Activated CD4-positive, alpha-beta T cell treated with anti-CD3 and anti-CD28 coated beads for 36 hours (primary cell): ENCODE results near the gene ZSCAN32. TPM values are rescaled to one million over a fixed set of nuclear protein-coding genes. Genes with fewer than 3 reads are reported as not detected.

Experiments used
- ATAC-seq: fragments of 200-7000 bp; cut with Tn5 transposase; one replicate; pipeline ENCODE4 v1.10.0; 2021; ENCODE audit warnings: mild to moderate bottlenecking, moderate library complexity
- CTCF ChIA-PET: fragments of 350-600 bp; sonication (Branson Sonifier 250); formaldehyde crosslinking; loops from one replicate; lab custom pipeline; 2021; ENCODE audit warnings: antibody characterized with exemption; lab: Charles Lee
- POLR2A ChIA-PET: fragments of 350-600 bp; sonication (Branson Sonifier 250); formaldehyde crosslinking; loops from one replicate; lab custom pipeline; 2021; ENCODE audit warnings: antibody characterized with exemption, inconsistent platforms; lab: Charles Lee
- DNase-seq: peaks from one replicate; pipeline ENCODE4 v3.0.0-alpha.2; 2020
- H3K27ac Mint-ChIP-seq: one replicate; pipeline ENCODE4 v1.8.0; 2021; ENCODE audit warnings: mixed read lengths
- H3K27me3 Mint-ChIP-seq: one replicate; pipeline ENCODE4 v1.8.0; 2021; ENCODE audit warnings: mixed read lengths
- H3K36me3 Mint-ChIP-seq: one replicate; pipeline ENCODE4 v1.8.0; 2021; ENCODE audit warnings: low read depth, mixed read lengths
- H3K4me1 Mint-ChIP-seq: one replicate; pipeline ENCODE4 v1.8.0; 2021; ENCODE audit warnings: mixed read lengths
- H3K4me3 Mint-ChIP-seq: one replicate; pipeline ENCODE4 v1.8.0; 2021; ENCODE audit warnings: mild to moderate bottlenecking, moderate library complexity, mixed read lengths
- H3K9me3 Mint-ChIP-seq: one replicate; pipeline ENCODE4 v1.8.0; 2021; ENCODE audit warnings: low read depth, mixed read lengths
- intact Hi-C, 2 experiments: fragments of 100-400 bp; cut with DNase I in 1 of 2; cut with micrococcal nuclease in 1 of 2; formaldehyde crosslinking; loops; one replicate each; pipeline versions ENCODE4 v1.14.2 to v1.15.1; 2022 to 2024; cut with DNase I, micrococcal nuclease
- total RNA-seq, 2 experiments: library from RNA; stranded (reverse); gene quantifications; one replicate each; pipeline ENCODE4 v1.2.3, GENCODE V29; 2021

The ZSCAN32 gene
- total RNA-seq, 2 experiments from 2014 or later: 15.7 to 17.4 TPM

DNA sequence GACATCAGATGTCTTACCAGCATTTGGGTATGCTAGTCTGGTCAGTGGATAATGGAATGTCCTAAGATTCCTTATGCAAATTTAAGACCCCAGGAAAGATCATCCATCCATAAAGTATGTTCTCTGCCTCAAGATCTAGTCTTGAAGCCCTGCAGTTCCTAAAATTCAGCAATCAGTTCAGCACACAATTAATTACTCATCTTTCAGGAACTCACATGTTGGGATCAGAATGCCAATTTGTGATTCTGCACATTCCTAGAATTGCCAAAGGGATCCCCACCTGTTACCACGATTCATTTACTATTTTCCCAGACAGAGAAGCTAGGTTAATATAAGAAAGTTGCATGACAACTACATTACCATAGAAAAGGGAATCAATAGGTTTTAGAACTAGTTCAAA lies 41.9 kb downstream of the ZSCAN32 start:
- Mint-ChIP-seq H3K36me3 (peaks cover 2% of the 10 kb centered on the region), H3K4me3 (no peak overlapping the region), H3K27me3 (peaks cover 12% of the 10 kb centered on the region), H3K4me1 (no peaks in the 10 kb centered on the region), H3K27ac (no peak overlapping the region), H3K9me3 (peaks cover 7% of the 10 kb centered on the region)
- POLR2A ChIA-PET: no interaction called here
- CTCF ChIA-PET: interaction anchor here (0.8 kb wide), 1 partner anchor 144 kb away, joined by 3 read pairs; no protein-coding TSS in a partner anchor
- DNase-seq (no peak), ATAC-seq (no peak)
- intact Hi-C loops: no loop called here

DNA sequence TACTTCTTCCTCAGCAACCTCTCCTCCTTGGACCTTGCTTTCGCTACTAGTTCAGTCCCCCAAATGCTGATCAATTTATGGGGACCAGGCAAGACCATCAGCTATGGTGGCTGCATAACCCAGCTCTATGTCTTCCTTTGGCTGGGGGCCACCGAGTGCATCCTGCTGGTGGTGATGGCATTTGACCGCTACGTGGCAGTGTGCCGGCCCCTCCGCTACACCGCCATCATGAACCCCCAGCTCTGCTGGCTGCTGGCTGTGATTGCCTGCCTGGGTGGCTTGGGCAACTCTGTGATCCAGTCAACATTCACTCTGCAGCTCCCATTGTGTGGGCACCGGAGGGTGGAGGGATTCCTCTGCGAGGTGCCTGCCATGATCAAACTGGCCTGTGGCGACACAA lies 44.7 kb downstream of the ZSCAN32 start:
- DNase-seq (no peak), ATAC-seq (no peak)
- peaks cover 8% of the 10 kb centered on the region for H3K9me3 Mint-ChIP-seq
- ChIA-PET CTCF (interaction anchor here (1.9 kb wide), 1 partner anchor 44 kb away, joined by 4 read pairs; no protein-coding TSS in a partner anchor), POLR2A (no interaction called here)
- H3K4me3 Mint-ChIP-seq: no peak overlapping the region
- H3K4me1 Mint-ChIP-seq: peaks cover 3% of the 10 kb centered on the region
- no peak overlapping the region for H3K27ac Mint-ChIP-seq
- peaks cover 2% of the 10 kb centered on the region for H3K36me3 Mint-ChIP-seq
- H3K27me3 Mint-ChIP-seq: peaks cover 9% of the 10 kb centered on the region
- intact Hi-C loops: no loop called here

DNA sequence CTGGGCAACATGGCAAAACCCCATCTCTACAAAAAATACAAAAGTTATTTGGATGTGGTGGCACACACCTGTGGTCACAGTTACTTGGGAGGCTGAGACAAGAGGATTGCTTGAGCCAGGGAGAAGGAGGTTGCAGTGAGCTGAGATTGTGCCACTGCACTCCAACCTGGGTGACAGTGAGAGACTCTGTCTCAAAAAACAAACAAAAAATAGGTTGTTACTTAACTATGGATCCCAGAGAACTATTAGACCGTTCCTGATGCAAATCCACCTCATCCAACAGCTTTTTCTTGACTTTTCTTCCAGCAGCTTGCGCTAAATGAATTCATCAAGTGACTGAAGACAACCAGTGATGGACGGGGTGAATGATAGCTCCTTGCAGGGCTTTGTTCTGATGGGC lies 45.2 kb downstream of the ZSCAN32 start, which contains the start of gene OR2C1:
Gene OR2C1 (plus strand): TSS at position 301 of the 400 bp plus-strand sequence. CDS start 52 bp downstream, at position 353.
- H3K27ac Mint-ChIP-seq: no peak within 1 kb of the TSS
- H3K4me1 Mint-ChIP-seq: peaks cover 3% of the 10 kb centered on the region
- H3K9me3 Mint-ChIP-seq: peaks cover 8% of the 10 kb centered on the region
- intact Hi-C loops: no loop called here
- CTCF ChIA-PET: interaction anchor here (1.9 kb wide), 1 partner anchor 43 kb away, joined by 4 read pairs; no protein-coding TSS in a partner anchor
- peaks cover 6% of the 10 kb centered on the region for H3K27me3 Mint-ChIP-seq
- DNase-seq (no peak), ATAC-seq (no peak)
- H3K4me3 Mint-ChIP-seq: no peak within 1 kb of the TSS
- peaks cover 2% of the 10 kb centered on the region for H3K36me3 Mint-ChIP-seq
- POLR2A ChIA-PET: interaction anchor here (0.6 kb wide), 1 partner anchor 146 kb away, joined by 8 read pairs; no protein-coding TSS in a partner anchor

DNA sequence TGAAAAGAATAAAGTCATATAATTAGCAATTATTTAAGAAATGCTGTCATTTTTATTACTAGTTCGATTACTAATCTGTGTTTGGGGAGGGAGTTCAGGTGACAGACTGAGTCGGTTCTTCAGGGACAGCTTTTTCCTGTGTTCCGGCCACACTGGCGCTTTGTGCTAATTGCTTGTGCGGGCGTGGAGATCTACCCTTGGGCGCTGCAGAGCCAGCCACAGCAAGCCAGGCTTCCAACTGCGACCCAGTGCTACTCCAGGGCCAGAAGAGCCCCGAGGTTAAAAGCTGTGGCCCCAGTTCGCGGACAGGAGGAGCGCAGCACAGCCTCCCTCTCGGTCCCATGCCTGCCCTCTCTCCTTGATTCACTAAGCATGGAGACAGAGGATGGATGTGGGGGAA lies 51.6 kb downstream of the ZSCAN32 start:
- intact Hi-C loops: no loop called here
- Mint-ChIP-seq H3K36me3 (no peaks in the 10 kb centered on the region), H3K27me3 (no peaks in the 10 kb centered on the region), H3K4me3 (no peak overlapping the region), H3K9me3 (peaks cover 1% of the 10 kb centered on the region), H3K4me1 (peaks cover 3% of the 10 kb centered on the region), H3K27ac (no peak overlapping the region)
- ATAC-seq (no peak), DNase-seq (no peak)
- CTCF ChIA-PET: no interaction called here
- POLR2A ChIA-PET: no interaction called here

- intact Hi-C loops: no loop called here
- H3K9me3 Mint-ChIP-seq: peaks cover 1% of the 10 kb centered on the region
- no peak for ATAC-seq
- POLR2A ChIA-PET: no interaction called here
- H3K4me3 Mint-ChIP-seq: no peak overlapping the region
- H3K27me3 Mint-ChIP-seq: no peaks in the 10 kb centered on the region
- no peak overlapping the region for H3K27ac Mint-ChIP-seq
- DNase-seq: no peak
- CTCF ChIA-PET: no interaction called here
- H3K4me1 Mint-ChIP-seq: peaks cover 2% of the 10 kb centered on the region
- H3K36me3 Mint-ChIP-seq: no peaks in the 10 kb centered on the region
Observed at GRCh38 chr16:3348547-3349167, 52.1 kb downstream of the ZSCAN32 start.

DNA sequence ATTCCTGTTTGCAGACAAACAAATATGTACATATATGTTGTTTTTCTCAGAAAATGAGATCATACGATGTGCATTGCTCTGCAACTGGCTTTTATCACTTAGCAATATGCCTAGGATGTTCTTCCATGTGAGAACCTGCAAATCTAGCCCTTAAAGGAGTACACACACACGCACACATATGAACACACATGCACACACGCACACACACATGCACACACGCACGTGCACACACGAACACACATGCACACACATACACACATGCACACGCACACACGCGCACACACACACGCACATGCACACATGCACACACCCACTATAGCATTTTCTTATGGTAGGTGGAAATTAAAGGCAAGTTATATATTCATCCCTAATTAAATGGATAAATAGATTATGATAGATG lies 53.2 kb downstream of the ZSCAN32 start:
- ATAC-seq (no peak), DNase-seq (no peak)
- Mint-ChIP-seq H3K27me3 (no peaks in the 10 kb centered on the region), H3K27ac (no peak overlapping the region), H3K4me3 (no peak overlapping the region), H3K4me1 (no peaks in the 10 kb centered on the region), H3K36me3 (no peaks in the 10 kb centered on the region), H3K9me3 (no peaks in the 10 kb centered on the region)
- ChIA-PET POLR2A (no interaction called here), CTCF (no interaction called here)
- intact Hi-C loops: no loop called here

- DNase-seq (no peak), ATAC-seq (no peak)
- Mint-ChIP-seq H3K36me3 (no peaks in the 10 kb centered on the region), H3K27ac (no peak overlapping the region), H3K4me3 (no peak overlapping the region), H3K4me1 (no peaks in the 10 kb centered on the region), H3K27me3 (no peaks in the 10 kb centered on the region), H3K9me3 (no peaks in the 10 kb centered on the region)
- CTCF ChIA-PET: no interaction called here
- intact Hi-C loops: no loop called here
- POLR2A ChIA-PET: no interaction called here
Observed at GRCh38 chr16:3346041-3346440, 54.8 kb downstream of the ZSCAN32 start.

Other genes with a start within 250 kb of the ZSCAN32 start
- gene OR1F1, start 212.8 kb downstream of the ZSCAN32 start, total RNA-seq: not detected
- gene ZNF200, start 165.8 kb downstream of the ZSCAN32 start, total RNA-seq: 1 to 10 TPM; 8.3 to 9.0 TPM
- under 1 TPM; 0.09 to 0.14 TPM for gene MEFV, start 144.4 kb downstream of the ZSCAN32 start, total RNA-seq
- 10 to 100 TPM; 19.2 to 19.6 TPM for gene ZNF263, start 117.5 kb downstream of the ZSCAN32 start, total RNA-seq
- 1 to 10 TPM; 2.9 TPM for gene TIGD7, start 95.6 kb downstream of the ZSCAN32 start, total RNA-seq
- gene ZNF75A, start 95.5 kb downstream of the ZSCAN32 start, total RNA-seq: 10 to 100 TPM; 23.2 to 27.4 TPM
- not detected for gene OR2C1, start 45.1 kb downstream of the ZSCAN32 start, total RNA-seq
- 1 to 10 TPM; 7.4 to 9.5 TPM for gene ZNF174, start 211 bp upstream of the ZSCAN32 start, total RNA-seq
- 1 to 10 TPM; 1.9 to 2.4 TPM for gene ZNF597, start 42.5 kb upstream of the ZSCAN32 start, total RNA-seq
- gene NAA60, start 42.7 kb upstream of the ZSCAN32 start, total RNA-seq: 10 to 100 TPM; 25.9 to 38.9 TPM
- gene C16orf90, start 94.5 kb upstream of the ZSCAN32 start, total RNA-seq: not detected
- gene CLUAP1, start 100.0 kb upstream of the ZSCAN32 start, total RNA-seq: 10 to 100 TPM; 20.2 to 21.3 TPM
- gene NLRC3, start 176.4 kb upstream of the ZSCAN32 start, total RNA-seq: 10 to 100 TPM; 14.9 to 20.5 TPM
- gene SLX4, start 210.6 kb upstream of the ZSCAN32 start, total RNA-seq: 10 to 100 TPM; 10.7 to 11.7 TPM